Measurements from ENCODE around the gene LIPA.
"Not testable (repeated sequence)": the region's sequence is repeated elsewhere in the genome, so short reads cannot be mapped to it uniquely, and the experiment has no call there.

LIPA gene

GRCh38 chr10:89269433-89270152 is 18.0 kb upstream of the LIPA start:
- no peak for DNase-seq

GRCh38 chr10:89266721-89267453 is 15.3 kb upstream of the LIPA start:
- no peak for DNase-seq

- no peak for DNase-seq
These were observed 12.0 kb upstream of the LIPA start for GRCh38 chr10:89263531-89263930.

- DNase-seq, result no peak
These were observed 11.5 kb upstream of the LIPA start for GRCh38 chr10:89263091-89263490.

GRCh38 chr10:89262086-89263051 is 10.8 kb upstream of the LIPA start:
- no peak for DNase-seq

- DNase-seq, result no peak
These were observed 7.3 kb upstream of the LIPA start for GRCh38 chr10:89258881-89259280.

- no peak for DNase-seq
These were observed 6.0 kb upstream of the LIPA start for GRCh38 chr10:89257581-89257980.

- no peak for DNase-seq
These were observed 5.4 kb upstream of the LIPA start for GRCh38 chr10:89256962-89257361.

GRCh38 chr10:89256340-89256739 is 4.8 kb upstream of the LIPA start:
- DNase-seq, result no peak

- no peak for DNase-seq
These were observed 4.2 kb upstream of the LIPA start for GRCh38 chr10:89255793-89256192.

- not testable (repeated sequence) for DNase-seq
These were observed 3.6 kb upstream of the LIPA start for GRCh38 chr10:89255091-89255579.

GRCh38 chr10:89252225-89252585 is 630 bp upstream of the LIPA start:
- no peak for DNase-seq

GRCh38 chr10:89250865-89251408 is 638 bp downstream of the LIPA start:
- DNase-seq, result no peak

- no peak for DNase-seq
These were observed 2.6 kb downstream of the LIPA start for GRCh38 chr10:89248990-89249389.

- DNase-seq, result not testable (repeated sequence)
These were observed 4.0 kb downstream of the LIPA start for GRCh38 chr10:89247623-89248022.

GRCh38 chr10:89245802-89246201 is 5.8 kb downstream of the LIPA start:
- no peak for DNase-seq

- DNase-seq, result no peak
These were observed 8.6 kb downstream of the LIPA start for GRCh38 chr10:89242840-89243568.

GRCh38 chr10:89242345-89242684 is 9.3 kb downstream of the LIPA start:
- no peak for DNase-seq

GRCh38 chr10:89241486-89242344 is 9.9 kb downstream of the LIPA start:
- no peak for DNase-seq

- no peak for DNase-seq
These were observed 10.5 kb downstream of the LIPA start for GRCh38 chr10:89241026-89241425.

GRCh38 chr10:89240519-89240918 is 11.1 kb downstream of the LIPA start:
- no peak for DNase-seq
